Adrenal gland (tissue), 5 donors: ENCODE measurements around the gene MAPT.

Experiments
- POLR2A ChIP-seq, 2 donors: fragments of 450-650 bp; IDR thresholded peaks; one replicate each; pipeline ENCODE4 v1.6.1; 2017; ENCODE audit warnings: antibody characterized with exemption in 2 of 2, mild to moderate bottlenecking in 2 of 2, moderate library complexity in 1 of 2
- TF ChIP-seq, protein P1 (sequence below), 6 experiments: fragments of 450-650 bp in 4 of 6; fragments of 200-600 bp in 2 of 6; sonication (generic) in 1 of 6; IDR thresholded peaks; 1 replicate in 5 of 6; 2 replicates in 1 of 6; pipeline versions ENCODE4 v1.5.1 to v1.8.0; 2016 to 2021; ENCODE audit warnings: antibody characterized with exemption in 6 of 6, mild to moderate bottlenecking in 2 of 6, moderate library complexity in 1 of 6
- donor health status: DM: no; HTN: no; CAD: no.

DNA sequence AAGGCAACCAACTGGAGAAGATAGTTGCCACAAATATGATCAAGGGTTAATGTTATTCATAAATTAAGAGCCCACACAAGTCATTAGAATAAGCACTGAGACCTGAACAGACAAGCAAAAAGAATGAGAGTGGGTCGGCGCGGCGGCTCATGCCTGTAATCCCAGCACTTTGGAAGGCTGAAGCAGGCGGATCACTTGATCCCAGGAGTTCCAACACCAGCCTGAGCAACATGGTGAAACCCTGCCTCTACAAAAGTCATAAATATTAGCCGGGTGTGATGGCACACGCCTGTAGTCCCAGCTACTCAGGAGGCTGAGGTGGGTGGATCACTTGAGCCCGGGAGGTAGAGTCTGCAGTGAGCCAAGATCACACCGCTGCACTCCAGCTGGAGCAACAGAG, 64.0 kb downstream of the MAPT start:
- TF ChIP-seq, protein P1, sequence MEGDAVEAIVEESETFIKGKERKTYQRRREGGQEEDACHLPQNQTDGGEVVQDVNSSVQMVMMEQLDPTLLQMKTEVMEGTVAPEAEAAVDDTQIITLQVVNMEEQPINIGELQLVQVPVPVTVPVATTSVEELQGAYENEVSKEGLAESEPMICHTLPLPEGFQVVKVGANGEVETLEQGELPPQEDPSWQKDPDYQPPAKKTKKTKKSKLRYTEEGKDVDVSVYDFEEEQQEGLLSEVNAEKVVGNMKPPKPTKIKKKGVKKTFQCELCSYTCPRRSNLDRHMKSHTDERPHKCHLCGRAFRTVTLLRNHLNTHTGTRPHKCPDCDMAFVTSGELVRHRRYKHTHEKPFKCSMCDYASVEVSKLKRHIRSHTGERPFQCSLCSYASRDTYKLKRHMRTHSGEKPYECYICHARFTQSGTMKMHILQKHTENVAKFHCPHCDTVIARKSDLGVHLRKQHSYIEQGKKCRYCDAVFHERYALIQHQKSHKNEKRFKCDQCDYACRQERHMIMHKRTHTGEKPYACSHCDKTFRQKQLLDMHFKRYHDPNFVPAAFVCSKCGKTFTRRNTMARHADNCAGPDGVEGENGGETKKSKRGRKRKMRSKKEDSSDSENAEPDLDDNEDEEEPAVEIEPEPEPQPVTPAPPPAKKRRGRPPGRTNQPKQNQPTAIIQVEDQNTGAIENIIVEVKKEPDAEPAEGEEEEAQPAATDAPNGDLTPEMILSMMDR (IDR thresholded peaks at IDR 0.05) = no peak
- no peak for TF ChIP-seq POLR2A (IDR thresholded peaks at IDR 0.05)
